GM13976 (cell line): ENCODE measurements around the gene NKX6-1.

Experiments
- DNase-seq: peaks from one replicate; pipeline ENCODE4 v3.0.0; 2012; ENCODE audit warnings: low spot score
- in situ Hi-C: fragments of 300-500 bp; cut with MboI; formaldehyde crosslinking; loops from one replicate; pipeline ENCODE4 v1.12.0; 2022; ENCODE audit warnings: low sequenced_read_pairs, mixed read lengths, inconsistent platforms; ENCODE audit not compliant: unreplicated experiment
- TF ChIP-seq, protein P1 (sequence below): IDR thresholded peaks from 2 replicates; pipeline ENCODE4 v1.5.1; 2012; ENCODE audit warnings: borderline replicate concordance, mild to moderate bottlenecking; ENCODE audit not compliant: insufficient read depth; ENCODE audit errors: extremely low read depth, missing control alignments, control extremely low read depth

NKX6-1 gene

DNA sequence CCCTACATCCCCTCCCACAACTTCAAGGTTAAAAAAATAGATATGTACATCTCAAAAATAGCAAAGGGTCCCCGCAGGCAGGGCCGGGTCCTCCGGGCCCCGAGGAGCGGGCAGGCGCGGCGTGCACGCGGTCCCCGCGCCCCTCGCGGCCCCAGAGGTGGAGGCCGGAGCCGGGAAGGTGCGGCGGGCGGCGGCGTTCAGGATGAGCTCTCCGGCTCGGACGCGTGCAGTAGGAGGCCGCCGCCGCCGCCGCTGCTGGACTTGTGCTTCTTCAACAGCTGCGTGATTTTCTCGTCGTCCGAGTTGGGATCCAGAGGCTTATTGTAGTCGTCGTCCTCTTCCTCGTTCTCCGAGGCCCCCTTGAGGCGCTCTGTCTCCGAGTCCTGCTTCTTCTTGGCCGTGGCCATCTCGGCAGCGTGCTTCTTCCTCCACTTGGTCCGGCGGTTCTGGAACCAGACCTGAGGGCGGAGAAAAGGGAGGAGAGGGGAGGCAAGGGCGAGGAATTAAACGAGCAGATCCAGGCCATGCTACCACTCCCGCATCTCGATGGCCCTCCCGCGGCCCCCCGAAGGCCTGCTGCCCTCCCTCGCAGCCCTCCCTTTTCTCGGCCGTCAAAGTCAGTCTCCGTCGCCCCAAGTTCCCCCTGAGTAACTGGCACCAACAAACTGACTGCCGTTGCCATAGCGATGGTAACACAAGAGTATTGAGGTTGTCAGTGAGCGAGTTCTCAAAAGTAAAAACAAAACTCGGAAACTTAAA lies 5.8 kb downstream of the NKX6-1 start:
- in situ Hi-C loops: no loop called here
- DNase-seq: no peak
- TF ChIP-seq, protein P1, sequence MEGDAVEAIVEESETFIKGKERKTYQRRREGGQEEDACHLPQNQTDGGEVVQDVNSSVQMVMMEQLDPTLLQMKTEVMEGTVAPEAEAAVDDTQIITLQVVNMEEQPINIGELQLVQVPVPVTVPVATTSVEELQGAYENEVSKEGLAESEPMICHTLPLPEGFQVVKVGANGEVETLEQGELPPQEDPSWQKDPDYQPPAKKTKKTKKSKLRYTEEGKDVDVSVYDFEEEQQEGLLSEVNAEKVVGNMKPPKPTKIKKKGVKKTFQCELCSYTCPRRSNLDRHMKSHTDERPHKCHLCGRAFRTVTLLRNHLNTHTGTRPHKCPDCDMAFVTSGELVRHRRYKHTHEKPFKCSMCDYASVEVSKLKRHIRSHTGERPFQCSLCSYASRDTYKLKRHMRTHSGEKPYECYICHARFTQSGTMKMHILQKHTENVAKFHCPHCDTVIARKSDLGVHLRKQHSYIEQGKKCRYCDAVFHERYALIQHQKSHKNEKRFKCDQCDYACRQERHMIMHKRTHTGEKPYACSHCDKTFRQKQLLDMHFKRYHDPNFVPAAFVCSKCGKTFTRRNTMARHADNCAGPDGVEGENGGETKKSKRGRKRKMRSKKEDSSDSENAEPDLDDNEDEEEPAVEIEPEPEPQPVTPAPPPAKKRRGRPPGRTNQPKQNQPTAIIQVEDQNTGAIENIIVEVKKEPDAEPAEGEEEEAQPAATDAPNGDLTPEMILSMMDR: no peak

DNA sequence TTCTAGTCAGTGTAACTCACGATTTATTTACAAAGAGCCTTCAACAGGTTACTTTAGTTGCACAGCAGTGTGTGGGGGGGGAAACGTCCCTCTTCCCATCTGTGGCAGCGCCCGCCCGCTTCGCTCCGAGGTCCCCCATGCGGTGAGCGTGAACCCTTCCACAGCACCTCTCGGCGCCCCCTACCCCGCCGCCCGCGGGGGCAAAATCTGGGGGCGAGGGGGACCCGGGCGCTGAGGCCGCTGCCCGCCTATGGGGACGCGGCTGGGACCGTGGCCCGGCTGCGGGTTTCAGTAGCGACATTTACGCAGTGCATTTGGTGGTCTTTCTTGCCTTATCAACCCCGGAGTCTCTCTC lies 6.4 kb downstream of the NKX6-1 start:
- TF ChIP-seq, protein P1: no peak
- in situ Hi-C loops: no loop called here
- no peak for DNase-seq

DNA sequence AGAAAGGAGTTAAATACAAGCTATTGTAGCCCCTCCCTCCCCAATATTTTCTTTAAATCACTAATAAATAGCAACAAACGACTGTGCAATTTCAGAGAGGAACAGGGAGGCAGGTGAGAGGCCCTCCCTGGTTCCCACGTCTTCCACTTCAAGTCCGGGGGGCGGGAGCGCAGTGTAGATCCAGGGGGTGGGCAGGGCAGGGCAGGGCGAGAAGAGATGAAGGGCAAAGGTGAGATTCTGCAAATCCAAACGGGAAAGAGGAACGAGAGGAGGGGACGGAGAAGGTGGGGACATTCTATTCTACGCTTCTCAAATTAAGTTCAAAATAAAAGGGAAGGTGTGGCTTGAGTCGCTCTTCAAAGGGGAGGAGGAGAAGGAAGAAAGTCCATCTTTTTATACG lies 6.8 kb downstream of the NKX6-1 start:
- TF ChIP-seq, protein P1: no peak
- DNase-seq: no peak
- in situ Hi-C loops: no loop called here

DNA sequence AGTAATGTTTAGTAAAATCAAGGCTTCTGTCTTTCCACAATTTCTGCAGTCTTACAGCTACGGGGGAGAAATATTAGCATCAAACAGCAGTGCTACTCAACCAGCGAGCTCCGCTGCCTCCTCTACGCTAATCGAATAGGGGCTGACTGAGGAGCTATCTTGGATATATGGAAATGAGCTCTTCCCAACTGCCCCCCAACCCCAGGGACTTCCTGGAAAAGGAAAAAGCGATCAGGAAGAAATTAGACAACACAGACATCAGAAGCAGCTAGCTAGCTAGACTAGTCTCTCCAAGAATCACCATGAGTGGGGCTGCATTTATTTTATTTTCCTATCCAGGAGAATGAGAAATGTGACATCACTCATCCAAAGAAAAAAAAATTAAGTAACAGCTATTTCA lies 7.6 kb downstream of the NKX6-1 start:
- in situ Hi-C loops: no loop called here
- no peak for DNase-seq
- TF ChIP-seq, protein P1: no peak

GRCh38 chr4:84490663-84491062 lies 8.4 kb downstream of the NKX6-1 start:
- DNase-seq: no peak
- in situ Hi-C loops: no loop called here
- TF ChIP-seq, protein P1: no peak

DNA sequence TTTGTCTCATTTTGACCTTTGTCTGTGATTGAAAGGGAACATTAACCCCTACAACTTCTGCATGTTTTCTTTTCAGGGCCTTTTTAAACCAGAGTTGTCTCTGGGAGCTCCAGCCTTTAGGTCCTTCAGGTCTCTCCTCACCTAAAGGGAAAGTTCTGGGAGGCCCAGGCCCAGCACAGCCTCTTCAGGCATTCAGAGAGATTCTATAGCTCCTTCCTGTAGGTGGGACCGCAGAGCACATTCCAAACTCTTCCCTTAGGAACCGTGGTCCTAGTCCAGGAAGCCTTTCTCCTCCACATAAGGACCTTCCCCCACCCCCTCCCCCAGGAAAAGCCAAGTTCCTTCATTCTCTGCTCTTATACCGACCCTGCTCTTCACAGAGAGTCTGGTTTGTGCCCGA lies 14.9 kb downstream of the NKX6-1 start:
- in situ Hi-C loops: no loop called here
- DNase-seq: no peak
- TF ChIP-seq, protein P1: no peak

DNA sequence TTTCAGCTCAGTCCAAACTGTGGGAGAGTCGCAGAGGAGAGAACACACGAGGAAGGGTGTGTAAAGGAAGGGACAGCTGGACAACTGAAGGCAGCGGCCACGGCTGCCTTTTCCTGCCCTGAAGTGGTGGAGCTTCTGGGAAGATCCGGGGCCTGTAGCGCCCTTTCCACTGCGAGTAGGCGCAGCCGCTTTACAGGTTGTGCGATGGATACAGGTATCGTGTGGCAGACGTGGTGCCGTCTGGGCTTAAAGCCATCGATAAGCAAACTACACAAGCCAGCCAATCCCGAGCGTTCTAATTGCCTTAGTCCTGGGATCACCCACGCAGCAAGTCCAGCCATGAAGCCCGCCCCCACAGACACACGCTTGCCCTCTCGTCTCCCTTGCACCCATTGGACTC lies 15.4 kb downstream of the NKX6-1 start:
- DNase-seq: no peak
- in situ Hi-C loops: no loop called here
- TF ChIP-seq, protein P1: no peak
